HFFc6 (cell line): ENCODE results near the gene EFCAB11. TPM values are rescaled to one million over a fixed set of nuclear protein-coding genes. Genes with fewer than 3 reads are reported as not detected.

Experiments used
- DNase-seq: peaks from one replicate; pipeline ENCODE4 v3.0.0-alpha.2; 2018
- H3K27ac Mint-ChIP-seq: 2 replicates; pipeline ENCODE4 v1.8.0; 2020; ENCODE audit warnings: mild to moderate bottlenecking, mixed read lengths
- H3K27me3 Mint-ChIP-seq: 2 replicates; pipeline ENCODE4 v1.8.0; 2021; ENCODE audit warnings: mild to moderate bottlenecking, moderate library complexity, mixed read lengths; ENCODE audit not compliant: insufficient read depth
- H3K36me3 Mint-ChIP-seq: 2 replicates; pipeline ENCODE4 v1.8.0; 2021; ENCODE audit warnings: low read depth, mixed read lengths
- H3K4me1 Mint-ChIP-seq: 2 replicates; pipeline ENCODE4 v1.8.0; 2020; ENCODE audit warnings: low read depth, mixed read lengths
- H3K4me3 Mint-ChIP-seq: 2 replicates; pipeline ENCODE4 v1.8.0; 2020; ENCODE audit warnings: mild to moderate bottlenecking, moderate library complexity, mixed read lengths
- H3K9me3 Mint-ChIP-seq: 2 replicates; pipeline ENCODE4 v1.8.0; 2020; ENCODE audit warnings: mild to moderate bottlenecking, mixed read lengths
- total RNA-seq, 6 experiments: library from RNA; stranded (reverse); fragmentation: NEBNext Ultra II Directional; extraction: Animal tissue kit (Norgen Biotek cat#: 25700); gene quantifications; 2 replicates in 1 of 6; 3 replicates in 5 of 6; pipeline ENCODE4 v1.2.3, GENCODE V29; 2021
- TF ChIP-seq, protein P1 (sequence below): fragments of 200-600 bp; sonication (generic); IDR thresholded peaks from 2 replicates; pipeline ENCODE4 v1.5.0; 2021; ENCODE audit warnings: antibody characterized with exemption, mild to moderate bottlenecking

The EFCAB11 gene
- total RNA-seq, 6 experiments from 2014 or later: 6.6 to 8.4 (median 6.9) TPM

DNA sequence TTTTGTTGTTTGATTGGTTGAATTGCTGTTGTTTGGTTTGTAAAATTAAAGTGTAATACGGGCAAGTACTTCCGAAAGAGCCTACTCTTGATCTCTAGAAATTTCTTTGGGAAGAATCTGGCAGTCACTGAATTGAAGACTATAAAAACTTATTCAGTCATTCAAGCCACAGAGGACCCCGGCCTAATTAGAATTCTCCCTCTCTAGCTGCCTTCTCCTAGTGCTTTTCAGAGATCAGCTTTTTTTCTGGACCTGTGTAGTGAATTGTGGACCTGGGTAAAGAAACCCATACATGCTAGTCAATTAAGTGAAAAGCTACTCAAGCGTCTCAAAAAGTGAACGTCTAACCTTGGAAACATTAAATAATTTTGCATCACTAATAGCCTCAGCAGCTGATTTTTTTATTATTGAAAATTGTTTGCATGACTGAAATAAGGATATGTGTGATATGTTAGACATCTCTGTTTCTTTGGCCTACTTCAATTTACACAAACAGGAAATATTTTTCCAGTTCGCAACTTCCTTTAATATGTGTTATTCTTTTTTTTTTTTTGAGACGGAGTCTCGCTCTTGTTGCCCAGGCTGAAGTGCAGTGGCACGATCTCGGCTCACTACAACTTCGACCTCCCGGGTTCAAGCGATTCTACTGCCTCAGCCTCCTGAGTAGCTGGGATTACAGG, 27.2 kb downstream of the EFCAB11 start:
- TF ChIP-seq, protein P1, sequence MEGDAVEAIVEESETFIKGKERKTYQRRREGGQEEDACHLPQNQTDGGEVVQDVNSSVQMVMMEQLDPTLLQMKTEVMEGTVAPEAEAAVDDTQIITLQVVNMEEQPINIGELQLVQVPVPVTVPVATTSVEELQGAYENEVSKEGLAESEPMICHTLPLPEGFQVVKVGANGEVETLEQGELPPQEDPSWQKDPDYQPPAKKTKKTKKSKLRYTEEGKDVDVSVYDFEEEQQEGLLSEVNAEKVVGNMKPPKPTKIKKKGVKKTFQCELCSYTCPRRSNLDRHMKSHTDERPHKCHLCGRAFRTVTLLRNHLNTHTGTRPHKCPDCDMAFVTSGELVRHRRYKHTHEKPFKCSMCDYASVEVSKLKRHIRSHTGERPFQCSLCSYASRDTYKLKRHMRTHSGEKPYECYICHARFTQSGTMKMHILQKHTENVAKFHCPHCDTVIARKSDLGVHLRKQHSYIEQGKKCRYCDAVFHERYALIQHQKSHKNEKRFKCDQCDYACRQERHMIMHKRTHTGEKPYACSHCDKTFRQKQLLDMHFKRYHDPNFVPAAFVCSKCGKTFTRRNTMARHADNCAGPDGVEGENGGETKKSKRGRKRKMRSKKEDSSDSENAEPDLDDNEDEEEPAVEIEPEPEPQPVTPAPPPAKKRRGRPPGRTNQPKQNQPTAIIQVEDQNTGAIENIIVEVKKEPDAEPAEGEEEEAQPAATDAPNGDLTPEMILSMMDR: no peak

DNA sequence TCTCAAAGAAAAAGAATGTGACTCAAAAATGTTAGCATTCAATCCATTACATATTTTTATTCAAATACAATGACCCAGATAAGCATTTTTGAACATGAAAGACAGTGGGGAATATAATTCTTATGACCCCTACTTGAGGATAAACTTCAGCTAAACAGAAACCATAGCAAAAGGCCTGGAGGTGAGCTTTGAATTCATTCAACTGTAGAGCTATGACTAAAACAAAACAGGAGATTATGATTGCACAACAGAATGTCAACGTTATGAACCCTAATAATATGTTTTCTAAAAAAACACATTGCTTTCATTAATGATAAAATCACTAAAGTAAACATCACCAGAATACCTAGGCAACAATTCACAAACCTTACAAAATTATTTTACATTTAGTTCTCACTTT, 27.8 kb downstream of the EFCAB11 start:
- DNase-seq: peak; percentile 12
- TF ChIP-seq, protein P1: no peak
- Mint-ChIP-seq H3K36me3 (no peaks in the 10 kb centered on the region), H3K4me3 (no peak overlapping the region), H3K9me3 (no peaks in the 10 kb centered on the region), H3K27me3 (no peaks in the 10 kb centered on the region), H3K27ac (peak overlapping the region; percentile 69), H3K4me1 (peaks cover 34% of the 10 kb centered on the region)

More for the DNA sequence above, 27.2 kb downstream of the EFCAB11 start:
- DNase-seq: no peak
- peak overlapping the region; percentile 69 for H3K27ac Mint-ChIP-seq
- no peak overlapping the region for H3K4me3 Mint-ChIP-seq
- no peaks in the 10 kb centered on the region for H3K36me3 Mint-ChIP-seq
- H3K9me3 Mint-ChIP-seq: no peaks in the 10 kb centered on the region
- H3K27me3 Mint-ChIP-seq: no peaks in the 10 kb centered on the region
- peaks cover 27% of the 10 kb centered on the region for H3K4me1 Mint-ChIP-seq

DNA sequence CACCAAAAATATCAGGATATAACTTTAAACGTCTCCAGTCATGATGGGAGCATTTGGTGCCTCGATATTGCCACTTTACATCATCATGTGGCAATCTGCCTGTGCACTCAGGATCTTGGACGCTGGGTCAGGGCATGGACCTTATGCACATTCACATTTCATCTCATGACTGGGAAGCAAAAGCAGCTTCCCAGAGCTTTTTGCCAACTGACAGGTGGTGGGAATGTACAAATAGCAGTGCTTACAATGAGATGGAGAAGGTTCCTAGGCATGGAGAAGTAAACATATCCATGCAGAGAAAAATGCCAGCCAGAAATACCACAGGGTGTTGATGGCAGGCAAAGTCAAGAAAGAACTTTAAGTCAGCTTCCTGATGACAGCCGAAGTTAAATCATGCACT, 30.3 kb downstream of the EFCAB11 start:
- H3K9me3 Mint-ChIP-seq: no peaks in the 10 kb centered on the region
- H3K27me3 Mint-ChIP-seq: no peaks in the 10 kb centered on the region
- no peak overlapping the region for H3K4me3 Mint-ChIP-seq
- H3K27ac Mint-ChIP-seq: no peak overlapping the region
- TF ChIP-seq, protein P1: no peak
- peaks cover 53% of the 10 kb centered on the region for H3K4me1 Mint-ChIP-seq
- DNase-seq: no peak
- H3K36me3 Mint-ChIP-seq: no peaks in the 10 kb centered on the region

DNA sequence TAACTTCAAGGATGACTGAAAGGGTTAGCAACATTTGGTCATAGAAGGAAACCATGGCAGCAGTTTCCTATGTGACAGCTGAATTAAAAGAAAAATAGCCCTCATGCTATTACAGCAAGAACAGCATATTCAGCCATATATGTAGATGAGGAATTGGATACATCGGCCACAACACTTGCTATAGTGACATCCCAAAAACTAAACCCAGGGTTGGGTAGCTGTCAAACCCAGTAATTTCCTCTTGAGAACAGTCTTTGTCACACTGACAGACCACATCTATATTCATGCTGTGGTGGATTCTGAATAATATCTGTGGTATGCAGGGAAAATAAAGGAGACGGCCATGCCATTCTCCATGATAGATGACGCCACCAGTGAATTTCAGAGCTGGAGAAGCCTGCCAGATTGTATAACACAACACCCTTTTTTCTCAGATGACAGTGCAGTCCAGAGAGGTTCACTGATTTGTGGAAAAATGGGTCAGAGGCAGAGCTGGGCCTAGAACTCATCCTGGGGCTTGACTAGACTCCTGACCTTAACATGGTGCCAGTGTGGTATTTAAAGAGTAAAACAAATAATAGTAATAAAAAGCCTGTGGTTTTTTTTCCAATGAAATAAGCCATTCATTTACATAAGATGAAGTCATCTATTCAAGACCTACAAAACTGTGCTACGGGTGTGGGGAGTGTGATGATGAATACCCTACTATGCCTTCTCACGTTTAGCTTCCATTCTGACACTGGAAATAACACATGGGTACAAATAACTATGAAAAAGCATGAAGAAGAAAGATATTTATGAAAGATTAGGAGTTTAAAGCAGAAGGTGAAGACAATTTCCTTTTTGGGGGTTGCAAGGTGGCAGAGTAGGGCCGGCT, 32.3 kb downstream of the EFCAB11 start:
- peak overlapping the region; percentile 56 for H3K4me3 Mint-ChIP-seq
- peaks cover 2% of the 10 kb centered on the region; the same call in 1 of the 2 replicates for H3K27me3 Mint-ChIP-seq
- DNase-seq: peak; percentile 93
- no peaks in the 10 kb centered on the region for H3K36me3 Mint-ChIP-seq
- H3K27ac Mint-ChIP-seq: peak overlapping the region; percentile 99
- H3K4me1 Mint-ChIP-seq: peaks cover 65% of the 10 kb centered on the region
- no peaks in the 10 kb centered on the region for H3K9me3 Mint-ChIP-seq
- TF ChIP-seq, protein P1: no peak

DNA sequence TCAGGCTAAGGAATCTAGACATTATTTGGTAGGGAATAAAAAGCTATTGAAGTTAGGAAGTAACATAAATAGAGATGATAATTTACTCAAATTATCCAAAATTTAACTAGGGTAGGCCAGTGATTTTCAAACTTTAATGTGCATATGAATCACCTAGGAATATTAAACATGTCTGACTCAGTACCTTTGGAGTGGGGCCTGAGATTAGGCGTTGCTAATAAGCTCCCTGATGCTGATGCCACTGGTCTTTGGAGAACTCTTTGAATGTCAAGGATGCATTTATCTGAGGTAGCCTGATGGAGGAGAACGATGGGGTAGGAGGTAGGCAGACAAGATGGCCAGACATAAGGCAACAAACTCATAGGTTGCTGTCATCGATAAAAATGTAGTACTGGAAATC, 33.2 kb downstream of the EFCAB11 start:
- TF ChIP-seq, protein P1: no peak
- DNase-seq: peak; percentile 17

More for the DNA sequence above, 33.2 kb downstream of the EFCAB11 start:
- no peaks in the 10 kb centered on the region for H3K9me3 Mint-ChIP-seq
- peaks cover 65% of the 10 kb centered on the region for H3K4me1 Mint-ChIP-seq
- peaks cover 2% of the 10 kb centered on the region; the same call in 1 of the 2 replicates for H3K27me3 Mint-ChIP-seq
- no peaks in the 10 kb centered on the region for H3K36me3 Mint-ChIP-seq
- peak overlapping the region; percentile 92 for H3K27ac Mint-ChIP-seq
- peak overlapping the region; percentile 42 for H3K4me3 Mint-ChIP-seq
